Keratinocyte (primary cell): ENCODE measurements around the gene CXCL8. TPM values are rescaled to one million over a fixed set of nuclear protein-coding genes. Genes with fewer than 3 reads are reported as not detected.

Experiments
- DNase-seq: peaks from one replicate; pipeline ENCODE4 v3.0.0-alpha.2; 2011; ENCODE audit warnings: low read depth, missing footprints, low spot score
- FAIRE-seq: peaks from 2 replicates; lab custom pipeline; 2011; peaks lifted over from hg19 to GRCh38; lab: Jason Lieb, UNC
- H2AFZ ChIP-seq: 2 replicates; pipeline ENCODE4 v1.6.0; 2012; ENCODE audit warnings: low read length, control low read depth, inconsistent platforms; ENCODE audit not compliant: control insufficient read depth
- H3K27ac ChIP-seq: 2 replicates; pipeline ENCODE4 v1.5.1; 2011; ENCODE audit warnings: low read length; ENCODE audit not compliant: control insufficient read depth, insufficient read depth
- H3K27me3 ChIP-seq: 3 replicates; pipeline ENCODE4 v1.6.0; 2011; ENCODE audit warnings: low read length; ENCODE audit not compliant: control insufficient read depth, insufficient read depth; ENCODE audit errors: extremely low read depth
- H3K36me3 ChIP-seq, 2 experiments: 2 replicates in 1 of 2; 3 replicates in 1 of 2; pipeline ENCODE4 v1.5.1; 2011; ENCODE audit warnings: low read length in 2 of 2, mild to moderate bottlenecking in 1 of 2; ENCODE audit not compliant: control insufficient read depth in 2 of 2, insufficient read depth in 2 of 2; ENCODE audit errors: extremely low read depth in 1 of 2
- H3K4me1 ChIP-seq: 3 replicates; pipeline ENCODE4 v1.5.1; 2011; ENCODE audit warnings: low read length; ENCODE audit not compliant: control insufficient read depth, insufficient read depth; ENCODE audit errors: extremely low read depth
- H3K4me2 ChIP-seq: 3 replicates; pipeline ENCODE4 v1.6.0; 2011; ENCODE audit warnings: low read depth, low read length; ENCODE audit not compliant: control insufficient read depth, insufficient read depth; ENCODE audit errors: extremely low read depth
- H3K4me3 ChIP-seq, 3 experiments: fragments of 200-600 bp in 1 of 3; sonication (generic) in 1 of 3; 2 replicates in 2 of 3; 3 replicates in 1 of 3; pipeline ENCODE4 v1.5.1; 2011 to 2016; ENCODE audit warnings: low read length in 3 of 3, mild to moderate bottlenecking in 3 of 3, control low read depth in 2 of 3, inconsistent platforms in 1 of 3, low read depth in 1 of 3, mixed read lengths in 1 of 3, mixed run types in 1 of 3, moderate library complexity in 1 of 3; ENCODE audit not compliant: control insufficient read depth in 2 of 3, insufficient read depth in 2 of 3; ENCODE audit errors: extremely low read depth in 1 of 3
- H3K79me2 ChIP-seq: 2 replicates; pipeline ENCODE4 v1.6.0; 2012; ENCODE audit warnings: low read length; ENCODE audit not compliant: control insufficient read depth, insufficient read depth
- H3K9ac ChIP-seq: 3 replicates; pipeline ENCODE4 v1.6.0; 2011; ENCODE audit warnings: low read length; ENCODE audit not compliant: control insufficient read depth, insufficient read depth; ENCODE audit errors: extremely low read depth
- H3K9me1 ChIP-seq: 3 replicates; pipeline ENCODE4 v1.6.0; 2011; ENCODE audit warnings: low read length; ENCODE audit not compliant: control insufficient read depth, insufficient read depth; ENCODE audit errors: extremely low read depth
- H3K9me3 ChIP-seq: 2 replicates; pipeline ENCODE4 v1.5.1; 2012; ENCODE audit warnings: low read depth, low read length; ENCODE audit not compliant: control insufficient read depth
- H4K20me1 ChIP-seq: 3 replicates; pipeline ENCODE4 v1.6.0; 2011; ENCODE audit warnings: low read length; ENCODE audit not compliant: control insufficient read depth, insufficient read depth; ENCODE audit errors: extremely low read depth
- EZH2 ChIP-seq: IDR thresholded peaks from one replicate; pipeline ENCODE4 v1.6.1; 2012; ENCODE audit warnings: inconsistent platforms, mild to moderate bottlenecking, low read length, moderate library complexity
- dilution Hi-C: fragments of 300-500 bp; cut with MboI; formaldehyde crosslinking; loops from one replicate; pipeline ENCODE4 v1.7.0; 2020; ENCODE audit warnings: low sequenced_read_pairs; ENCODE audit not compliant: extremely low pct_ligation_motif_present
- polyA plus RNA-seq, 5 experiments: library from polyadenylated mRNA; depleted of rRNA in 3 of 5; stranded (reverse) in 3 of 5; stranded (forward) in 1 of 5; unstranded in 1 of 5; fragments of >200 nt; gene quantifications; 1 replicate in 1 of 5; 2 replicates in 3 of 5; 3 replicates in 1 of 5; pipeline versions ENCODE4 v1.2.1 to v1.2.3, GENCODE V29; 2011 to 2012; ENCODE audit warnings: missing spikeins in 2 of 5, low read depth in 1 of 5, low replicate concordance in 1 of 5
- TF ChIP-seq, protein P1 (sequence below), 3 experiments: IDR thresholded peaks in 1 of 3; conservative IDR thresholded peaks in 1 of 3; optimal IDR thresholded peaks in 1 of 3; 2 replicates in 2 of 3; 3 replicates in 1 of 3; pipeline versions ENCODE3 to v1.5.1; 2011; ENCODE audit warnings: low read length in 3 of 3, mild to moderate bottlenecking in 3 of 3, moderate library complexity in 2 of 3, control low read depth in 1 of 3, inconsistent platforms in 1 of 3; ENCODE audit not compliant: insufficient read depth in 2 of 3; ENCODE audit errors: extremely low read depth in 1 of 3

CXCL8 gene
- polyA plus RNA-seq, 1 donor (not counting 4 experiments of a cell fraction or from before 2014, with no cell fraction given), result 65.4 TPM

DNA sequence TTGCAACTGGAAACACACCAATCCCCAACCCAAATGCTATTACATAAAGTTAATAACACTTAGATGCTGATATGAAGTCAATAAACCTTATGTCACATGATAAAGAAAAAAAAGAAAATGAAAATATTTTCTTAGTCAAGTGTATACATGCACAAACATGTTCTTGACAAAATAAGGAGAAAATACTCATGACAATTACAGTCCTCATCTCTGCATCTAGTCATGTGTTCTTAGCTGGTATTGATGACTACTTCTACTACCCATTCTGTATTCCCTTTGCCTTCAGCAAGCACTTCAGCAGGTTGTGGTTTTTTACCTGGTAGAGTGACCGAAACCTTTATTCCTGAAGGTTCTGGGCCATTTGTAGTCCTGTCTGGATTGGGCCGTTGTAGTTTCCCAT lies 24.9 kb downstream of the CXCL8 start:
- no peaks in the 10 kb centered on the region for H3K27me3 ChIP-seq
- TF ChIP-seq EZH2, result no peak
- TF ChIP-seq, protein P1, sequence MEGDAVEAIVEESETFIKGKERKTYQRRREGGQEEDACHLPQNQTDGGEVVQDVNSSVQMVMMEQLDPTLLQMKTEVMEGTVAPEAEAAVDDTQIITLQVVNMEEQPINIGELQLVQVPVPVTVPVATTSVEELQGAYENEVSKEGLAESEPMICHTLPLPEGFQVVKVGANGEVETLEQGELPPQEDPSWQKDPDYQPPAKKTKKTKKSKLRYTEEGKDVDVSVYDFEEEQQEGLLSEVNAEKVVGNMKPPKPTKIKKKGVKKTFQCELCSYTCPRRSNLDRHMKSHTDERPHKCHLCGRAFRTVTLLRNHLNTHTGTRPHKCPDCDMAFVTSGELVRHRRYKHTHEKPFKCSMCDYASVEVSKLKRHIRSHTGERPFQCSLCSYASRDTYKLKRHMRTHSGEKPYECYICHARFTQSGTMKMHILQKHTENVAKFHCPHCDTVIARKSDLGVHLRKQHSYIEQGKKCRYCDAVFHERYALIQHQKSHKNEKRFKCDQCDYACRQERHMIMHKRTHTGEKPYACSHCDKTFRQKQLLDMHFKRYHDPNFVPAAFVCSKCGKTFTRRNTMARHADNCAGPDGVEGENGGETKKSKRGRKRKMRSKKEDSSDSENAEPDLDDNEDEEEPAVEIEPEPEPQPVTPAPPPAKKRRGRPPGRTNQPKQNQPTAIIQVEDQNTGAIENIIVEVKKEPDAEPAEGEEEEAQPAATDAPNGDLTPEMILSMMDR (optimal IDR thresholded peaks at IDR 0.05 in 1 of 3, IDR thresholded peaks at IDR 0.05 in 1 of 3, conservative IDR thresholded peaks at IDR 0.05 in 1 of 3; ENCODE audit: extremely low read depth in 1 of 3, insufficient read depth in 2 of 3, low read length in 3 of 3), result no peak
- dilution Hi-C loops, result no loop called here
- no peaks in the 10 kb centered on the region for H3K4me1 ChIP-seq
- no peaks in the 10 kb centered on the region for H3K9me3 ChIP-seq
- DNase-seq (no peak), FAIRE-seq (no peak)
- no peak overlapping the region for H2AFZ ChIP-seq
- H3K4me2 ChIP-seq, result no peak overlapping the region
- no peak overlapping the region for H3K27ac ChIP-seq
- no peak overlapping the region for H3K4me3 ChIP-seq
- no peaks in the 10 kb centered on the region for H3K79me2 ChIP-seq
- no peaks in the 10 kb centered on the region for H3K9me1 ChIP-seq
- no peaks in the 10 kb centered on the region for H3K36me3 ChIP-seq
- no peak overlapping the region for H3K9ac ChIP-seq
- no peaks in the 10 kb centered on the region for H4K20me1 ChIP-seq

DNA sequence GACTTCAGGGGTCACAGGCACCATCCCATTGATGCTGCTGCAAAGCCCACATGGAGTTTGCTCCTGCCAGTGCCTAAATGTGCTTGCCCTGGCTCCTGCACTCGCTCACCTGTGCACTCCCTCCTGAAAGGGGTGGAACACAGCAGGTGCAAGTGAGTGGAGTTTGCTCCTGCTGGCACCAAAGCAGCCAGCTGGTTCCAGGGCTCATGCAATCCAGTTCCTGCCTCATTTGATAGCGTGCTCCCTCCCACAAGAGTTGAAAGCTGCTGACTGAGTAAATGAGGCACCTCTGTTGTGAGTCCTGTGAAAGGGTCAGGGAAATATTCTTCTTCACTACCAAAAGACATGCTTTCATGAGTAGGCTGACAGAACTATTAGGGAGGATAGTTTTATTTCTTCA lies 30.5 kb downstream of the CXCL8 start:
- Histone ChIP-seq H3K36me3 (no peaks in the 10 kb centered on the region), H3K4me1 (peaks cover 2% of the 10 kb centered on the region), H3K9me3 (no peaks in the 10 kb centered on the region), H3K27me3 (no peaks in the 10 kb centered on the region), H3K79me2 (no peaks in the 10 kb centered on the region), H3K4me2 (no peak overlapping the region), H2AFZ (no peak overlapping the region), H3K9ac (no peak overlapping the region), H3K4me3 (no peak overlapping the region), H4K20me1 (no peaks in the 10 kb centered on the region), H3K9me1 (no peaks in the 10 kb centered on the region), H3K27ac (no peak overlapping the region)
- DNase-seq, result no peak
- TF ChIP-seq, protein P1 (optimal IDR thresholded peaks at IDR 0.05 in 1 of 3, IDR thresholded peaks at IDR 0.05 in 1 of 3, conservative IDR thresholded peaks at IDR 0.05 in 1 of 3; ENCODE audit: extremely low read depth in 1 of 3, insufficient read depth in 2 of 3, low read length in 3 of 3), result no peak
- no peak for TF ChIP-seq EZH2
- dilution Hi-C loops, result no loop called here
- no peak for FAIRE-seq
